Activated CD8-positive, alpha-beta memory T cell treated with anti-CD3 and anti-CD28 coated beads for 36 hours (primary cell): Measurements from ENCODE around the gene IBSP. TPM values are rescaled to one million over a fixed set of nuclear protein-coding genes. Genes with fewer than 3 reads are reported as not detected.

Experiments used
- CTCF ChIA-PET: fragments of 350-600 bp; sonication (Branson Sonifier 250); formaldehyde crosslinking; loops from one replicate; lab custom pipeline; 2021; ENCODE audit warnings: antibody characterized with exemption; lab: Charles Lee
- POLR2A ChIA-PET: fragments of 350-600 bp; sonication (Branson Sonifier 250); formaldehyde crosslinking; loops from one replicate; lab custom pipeline; 2021; ENCODE audit warnings: antibody characterized with exemption; lab: Charles Lee
- total RNA-seq, 2 experiments: library from RNA; stranded (reverse); gene quantifications; one replicate each; pipeline ENCODE4 v1.2.3, GENCODE V29; 2021

The IBSP gene
- total RNA-seq, 2 experiments from 2014 or later, result not detected

GRCh38 chr4:87835197-87835596 lies 35.8 kb downstream of the IBSP start:
- ChIA-PET POLR2A (no interaction called here), CTCF (no interaction called here)

GRCh38 chr4:87835743-87836142 lies 36.4 kb downstream of the IBSP start:
- CTCF ChIA-PET, result no interaction called here
- POLR2A ChIA-PET, result no interaction called here

DNA sequence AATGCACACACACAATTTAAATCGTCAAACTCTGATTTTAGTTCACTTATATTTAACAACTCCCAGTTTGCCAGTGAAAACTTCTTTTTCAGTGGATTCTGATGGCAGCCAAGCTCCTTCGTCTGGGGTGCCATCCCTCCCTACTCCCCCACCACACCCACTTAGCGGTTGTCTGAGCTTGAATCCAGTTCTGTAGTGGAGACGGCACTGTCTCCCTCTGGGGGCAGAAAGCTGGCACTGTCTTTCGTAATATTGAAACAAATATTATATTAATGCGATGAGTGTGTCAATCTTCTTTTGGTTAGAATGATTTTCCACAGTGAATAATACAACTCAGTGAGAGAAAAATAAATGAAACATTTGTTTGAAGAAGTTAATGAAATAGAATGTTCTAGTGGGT lies 38.9 kb downstream of the IBSP start:
- CTCF ChIA-PET, result interaction anchor here (0.5 kb wide), 1 partner anchor 45 kb away, joined by 3 read pairs; no protein-coding TSS in a partner anchor
- POLR2A ChIA-PET, result no interaction called here

- ChIA-PET POLR2A (no interaction called here), CTCF (no interaction called here)
Measured at GRCh38 chr4:87838890-87839591, 39.7 kb downstream of the IBSP start.

GRCh38 chr4:87839592-87839946 lies 40.2 kb downstream of the IBSP start:
- POLR2A ChIA-PET, result no interaction called here
- CTCF ChIA-PET, result no interaction called here

DNA sequence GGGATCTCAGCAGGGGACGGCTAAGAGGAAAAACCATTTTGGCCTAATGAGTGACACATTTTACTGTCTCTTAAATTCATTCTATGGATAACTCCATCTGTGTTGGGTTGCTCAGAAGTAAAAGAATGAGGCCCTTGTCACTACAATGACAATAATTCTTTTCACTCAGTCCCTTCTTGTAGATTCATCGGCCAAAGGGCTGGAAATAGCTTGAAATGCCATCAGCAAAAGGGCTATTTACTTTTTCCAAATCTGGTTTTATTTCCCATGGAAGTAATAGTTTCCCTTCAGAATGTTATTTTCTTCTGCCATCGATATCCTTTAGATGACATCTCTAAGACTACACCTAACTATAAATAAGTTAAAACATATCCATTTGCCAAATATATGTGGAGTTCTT lies 40.8 kb downstream of the IBSP start:
- ChIA-PET POLR2A (no interaction called here), CTCF (no interaction called here)

- POLR2A ChIA-PET, result no interaction called here
- CTCF ChIA-PET, result no interaction called here
Measured at GRCh38 chr4:87843936-87844335, 44.6 kb downstream of the IBSP start.

DNA sequence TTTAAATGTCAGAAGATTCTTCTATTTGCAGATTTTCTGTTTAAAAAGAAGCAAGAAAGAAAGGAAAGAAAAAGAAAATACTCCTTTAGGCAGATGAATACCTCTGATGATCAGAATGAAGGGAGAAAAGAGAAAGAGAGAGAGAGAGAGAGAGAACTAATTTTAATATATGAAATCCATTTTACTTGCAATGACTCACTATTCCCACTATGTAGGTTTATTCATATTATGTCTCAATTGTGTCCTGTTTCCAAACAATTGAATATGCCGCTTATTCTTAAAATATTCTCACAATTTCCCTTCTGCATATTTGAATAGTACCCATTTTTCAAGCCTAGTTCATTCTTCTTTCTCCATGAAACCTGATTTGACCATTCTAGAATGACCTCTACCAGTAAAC lies 45.1 kb downstream of the IBSP start:
- ChIA-PET POLR2A (no interaction called here), CTCF (no interaction called here)

- ChIA-PET CTCF (no interaction called here), POLR2A (no interaction called here)
Measured at GRCh38 chr4:87846226-87846625, 46.9 kb downstream of the IBSP start.

DNA sequence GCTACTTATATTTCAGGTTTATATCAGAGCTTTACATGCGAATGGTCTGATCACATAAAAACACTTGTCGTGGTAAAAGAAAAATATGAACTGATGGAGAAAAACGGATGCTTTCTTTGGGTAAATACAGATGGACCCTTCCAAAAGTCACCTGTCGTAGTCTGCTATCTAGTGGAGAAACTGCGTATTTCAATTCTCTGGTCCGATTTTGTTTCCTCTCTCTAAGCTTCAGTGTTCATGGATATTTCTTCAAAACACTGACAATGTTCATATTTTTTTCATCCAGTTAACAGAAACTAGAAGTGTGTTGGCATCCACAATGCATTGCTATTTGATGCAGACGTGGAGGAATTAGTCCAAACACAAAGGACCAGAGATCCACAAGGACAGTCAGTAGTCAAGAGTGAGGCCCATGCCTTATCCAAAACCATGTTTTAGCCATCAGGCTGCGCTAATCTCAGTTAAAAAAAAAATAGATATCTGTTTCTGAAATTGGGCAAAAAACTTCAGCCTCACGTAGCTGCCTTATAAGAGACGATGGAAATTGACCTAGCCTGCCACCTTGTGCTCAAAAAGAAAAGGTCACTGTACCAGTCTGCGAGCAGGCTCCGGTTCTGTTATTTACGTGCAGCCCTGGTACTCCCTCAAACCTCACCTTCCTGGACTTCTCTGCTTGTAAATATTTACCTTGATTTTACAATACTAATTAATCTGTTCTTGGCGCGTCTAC lies 49.4 kb downstream of the IBSP start:
- CTCF ChIA-PET, result interaction anchor here (0.8 to 1.5 kb wide), 8 partner anchors 9 to 363 kb away, joined by 3 to 6 read pairs (median 3); no protein-coding TSS in a partner anchor
- POLR2A ChIA-PET, result no interaction called here

DNA sequence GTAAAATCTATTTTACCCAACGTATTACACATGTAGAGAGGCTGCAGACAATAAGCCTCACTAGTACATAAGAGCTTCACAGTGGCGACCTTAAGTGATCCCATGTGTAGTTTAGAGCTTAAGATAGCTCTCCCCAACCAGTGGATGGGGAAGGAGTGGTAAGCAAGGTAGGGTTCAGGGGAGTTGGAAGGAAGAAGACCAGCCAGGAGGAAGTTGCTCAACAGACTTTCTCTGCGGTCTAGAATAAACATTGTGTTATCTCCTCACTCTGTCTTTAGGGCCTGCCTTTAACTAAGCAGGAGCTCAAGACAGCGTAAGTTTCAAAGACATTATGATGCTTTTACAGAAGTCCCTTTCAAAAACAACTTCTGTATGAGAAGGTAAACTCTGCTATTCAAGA lies 50.3 kb downstream of the IBSP start:
- CTCF ChIA-PET, result interaction anchor here (0.8 to 1.5 kb wide), 6 partner anchors 156 to 362 kb away, joined by 3 to 6 read pairs (median 3); no protein-coding TSS in a partner anchor
- POLR2A ChIA-PET, result no interaction called here

GRCh38 chr4:87851332-87851731 lies 52.0 kb downstream of the IBSP start:
- POLR2A ChIA-PET, result no interaction called here
- CTCF ChIA-PET, result interaction anchor here (1.2 to 2.6 kb wide), 2 partner anchors 122 to 361 kb away, joined by 3 to 8 read pairs; no protein-coding TSS in a partner anchor

GRCh38 chr4:87851953-87852352 lies 52.6 kb downstream of the IBSP start:
- ChIA-PET POLR2A (no interaction called here), CTCF (interaction anchor here (1.2 to 2.6 kb wide), 2 partner anchors 358 to 360 kb away, joined by 3 to 8 read pairs; no protein-coding TSS in a partner anchor)

- ChIA-PET CTCF (interaction anchor here (0.7 to 2.6 kb wide), 4 partner anchors 121 to 519 kb away, joined by 3 to 8 read pairs (median 3); no protein-coding TSS in a partner anchor), POLR2A (no interaction called here)
Measured at GRCh38 chr4:87853108-87853507, 53.8 kb downstream of the IBSP start.

- POLR2A ChIA-PET, result no interaction called here
Measured at GRCh38 chr4:87853891-87854290, 54.5 kb downstream of the IBSP start.

GRCh38 chr4:87855559-87855958 lies 56.2 kb downstream of the IBSP start:
- ChIA-PET POLR2A (no interaction called here), CTCF (no interaction called here)

More at GRCh38 chr4:87853891-87854290, 54.5 kb downstream of the IBSP start:
- CTCF ChIA-PET, result interaction anchor here (1.1 kb wide), 1 partner anchor 120 kb away, joined by 3 read pairs; no protein-coding TSS in a partner anchor

GRCh38 chr4:87856816-87857215 lies 57.5 kb downstream of the IBSP start:
- ChIA-PET CTCF (no interaction called here), POLR2A (no interaction called here)

DNA sequence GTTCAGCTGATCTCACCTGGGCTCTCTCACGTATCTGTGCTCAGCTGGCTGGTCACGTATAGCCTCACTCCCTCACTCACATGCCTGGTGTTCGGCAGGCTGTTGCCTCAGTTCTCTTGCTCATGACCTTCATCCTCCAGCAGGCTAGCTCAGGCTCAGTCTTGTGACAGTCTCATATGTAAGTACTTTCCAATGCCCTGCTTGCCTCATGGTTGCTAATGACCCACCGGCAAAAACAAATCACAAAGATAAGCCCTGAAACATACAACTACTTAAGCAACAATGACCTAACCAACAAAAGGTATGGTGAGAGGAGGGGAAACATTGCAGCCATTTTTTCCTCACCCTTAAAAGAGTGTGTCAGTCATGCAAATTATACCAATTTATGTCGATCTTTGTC lies 58.4 kb downstream of the IBSP start:
- ChIA-PET CTCF (interaction anchor here (1.4 kb wide), 1 partner anchor 9 kb away, joined by 4 read pairs; no protein-coding TSS in a partner anchor), POLR2A (no interaction called here)
